Pancreas (tissue), 10 donors: ENCODE data around the gene XYLT1. TPM values are rescaled to one million over a fixed set of nuclear protein-coding genes. Genes with fewer than 3 reads are reported as not detected.

ENCODE experiments used
- ATAC-seq, 4 donors: fragments of 200-7000 bp; cut with Tn5 transposase; one replicate each; pipeline versions ENCODE4 v1.8.0 to v1.9.1; 2020; ENCODE audit warnings: mild to moderate bottlenecking in 4 of 4, moderate library complexity in 4 of 4
- DNase-seq, 6 donors: peaks; one replicate each; pipeline ENCODE4 v3.0.0-alpha.2; 2020
- FAIRE-seq: peaks from 2 replicates; lab custom pipeline; 2012; peaks lifted over from hg19 to GRCh38; lab: Jason Lieb, UNC
- H3K27ac ChIP-seq, 4 donors: fragments of 200-600 bp; sonication (generic); 1 replicate in 3 of 4; 2 replicates in 1 of 4; pipeline versions ENCODE4 v1.5.0 to v1.8.0; 2020
- H3K27me3 ChIP-seq, 4 donors: fragments of 200-600 bp; one replicate each; pipeline ENCODE4 v1.8.0; 2021
- H3K36me3 ChIP-seq, 3 donors: fragments of 200-600 bp; sonication (generic) in 1 of 3; one replicate each; pipeline versions ENCODE4 v1.5.0 to v1.8.0; 2020 to 2021
- H3K4me1 ChIP-seq, 3 donors: fragments of 200-600 bp; one replicate each; pipeline ENCODE4 v1.8.0; 2021
- H3K4me3 ChIP-seq, 4 donors: fragments of 200-600 bp; sonication (generic) in 2 of 4; one replicate each; pipeline versions ENCODE4 v1.5.0 to v1.8.0; 2020 to 2021
- H3K9me3 ChIP-seq, 4 donors: fragments of 200-600 bp; one replicate each; pipeline ENCODE4 v1.8.0; 2021
- CTCF ChIP-seq, 4 donors: fragments of 200-600 bp; sonication (generic) in 3 of 4; IDR thresholded peaks; one replicate each; pipeline versions ENCODE4 v1.5.0 to v1.8.0; 2021; ENCODE audit warnings: antibody characterized with exemption in 4 of 4
- WGBS, 2 donors: extraction: QIAGEN DNeasy Blood & Tissue Kit; methylation state at CpG; one replicate each; pipeline ENCODE4 v1.1.7; 2013; 5-methylcytosine and 5-hydroxymethylcytosine counted together
- intact Hi-C, 3 donors: fragments of 100-400 bp; cut with DNase I; formaldehyde crosslinking; loops; one replicate each; pipeline versions ENCODE4 v1.11.1 to v1.14.2; 2022
- polyA plus RNA-seq, 2 donors: library from polyadenylated mRNA; stranded (reverse); fragments of 200-250 nt; gene quantifications; one replicate each; pipeline ENCODE4 v1.2.3, GENCODE V29; 2013
- total RNA-seq, 6 donors: library from RNA; stranded (reverse); fragmentation: NEBNext Ultra II Directional in 4 of 6; extraction: Animal tissue kit (Norgen Biotek cat#: 25700) in 4 of 6; gene quantifications; one replicate each; pipeline versions ENCODE4 v1.2.1 to v1.2.4, GENCODE V29; 2021 to 2023
- donor health status: healthy with polysubstance abuse.
- donor health status: DM: no; HTN: no; CAD: no; lungs with moderate emphysema.
- donor health status: DM: no; HTN: no; CAD: no.
- donor health status: control.
- donor health status: control.
- donor health status: Bipolar disorder and iron deficiency.
- donor health status: DM: yes; HTN: yes; CAD: no.
- donor health status: DM: no; HTN: no; CAD: no.
- donor health status: DM: no; HTN: no; CAD: no.
- donor health status: DM: yes; HTN: yes; CAD: no.

Gene XYLT1
- total and polyA plus RNA-seq, 8 donors: 1.6 to 8.2 (median 4.6) TPM

GRCh38 chr16:17323171-17323570 is 147.6 kb downstream of the XYLT1 start:
- Histone ChIP-seq H3K4me1 (no peaks in the 10 kb centered on the region), H3K27ac (no peak overlapping the region), H3K9me3 (no peaks in the 10 kb centered on the region), H3K36me3 (no peaks in the 10 kb centered on the region), H3K4me3 (no peak overlapping the region), H3K27me3 (no peaks in the 10 kb centered on the region)
- intact Hi-C loops: no loop called here
- DNase-seq: no peak
- no peak for FAIRE-seq
- no peak for TF ChIP-seq CTCF (IDR thresholded peaks at IDR 0.05)
- ATAC-seq: no peak
- 82 to 84% methylated on average over 10 of the region's 10 CpGs for WGBS, 2 donors

DNA sequence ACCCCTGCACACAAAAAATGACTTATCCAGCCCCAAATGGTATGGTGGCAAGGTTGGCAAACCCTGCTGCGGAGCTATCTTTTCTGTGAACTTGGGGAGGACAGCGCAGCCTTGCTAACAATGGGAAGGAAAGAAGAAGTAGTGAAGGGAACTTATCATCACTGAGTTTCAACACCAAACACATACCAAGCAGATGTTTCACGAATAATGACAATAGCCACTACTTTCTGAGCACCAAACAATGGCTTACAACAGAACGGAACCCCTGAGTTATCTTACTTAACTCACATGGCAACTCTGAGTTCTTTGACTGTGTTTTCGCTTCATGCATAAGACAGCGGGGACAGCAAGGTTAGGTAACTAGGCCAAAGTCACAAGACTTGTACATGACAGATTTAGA is 148.9 kb downstream of the XYLT1 start:
- no peak for TF ChIP-seq CTCF (IDR thresholded peaks at IDR 0.05)
- H3K27ac ChIP-seq: no peak overlapping the region
- FAIRE-seq (no peak), ATAC-seq (peak in 1 of 4 donors; percentile 35), DNase-seq (no peak)
- H3K27me3 ChIP-seq: no peaks in the 10 kb centered on the region
- no peaks in the 10 kb centered on the region for H3K36me3 ChIP-seq
- 73 to 88% methylated on average over 6 of the region's 6 CpGs for WGBS, 2 donors
- H3K4me3 ChIP-seq: no peak overlapping the region
- intact Hi-C loops: no loop called here
- no peaks in the 10 kb centered on the region for H3K4me1 ChIP-seq
- H3K9me3 ChIP-seq: no peaks in the 10 kb centered on the region

DNA sequence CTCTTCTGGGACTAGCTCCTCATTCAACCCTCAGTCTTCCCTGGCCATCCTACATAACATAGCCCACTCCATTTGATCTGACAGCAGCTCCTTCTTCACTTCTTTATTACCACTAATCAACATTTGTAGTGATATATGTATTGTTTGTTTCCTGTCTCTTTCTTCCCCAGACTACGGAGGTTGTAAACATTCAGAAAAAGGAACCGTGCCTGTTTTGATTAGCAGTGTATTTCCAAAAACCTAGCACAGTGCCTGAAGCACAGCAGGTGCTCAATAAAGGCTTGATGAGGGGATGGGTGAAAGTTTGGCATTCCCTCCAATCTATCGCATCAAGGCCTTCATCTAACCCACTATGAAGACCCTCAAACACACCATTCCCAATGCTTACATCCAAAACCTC is 150.8 kb downstream of the XYLT1 start:
- H3K4me3 ChIP-seq: no peak overlapping the region
- DNase-seq (no peak), FAIRE-seq (no peak), ATAC-seq (no peak)
- intact Hi-C loops: no loop called here
- no peaks in the 10 kb centered on the region for H3K9me3 ChIP-seq
- WGBS, 2 donors: 78 to 93% methylated on average over 3 of the region's 3 CpGs
- H3K27ac ChIP-seq: no peak overlapping the region
- no peaks in the 10 kb centered on the region for H3K4me1 ChIP-seq
- H3K27me3 ChIP-seq: no peaks in the 10 kb centered on the region
- H3K36me3 ChIP-seq: no peaks in the 10 kb centered on the region
- TF ChIP-seq CTCF (IDR thresholded peaks at IDR 0.05): no peak

GRCh38 chr16:17318238-17318637 is 152.5 kb downstream of the XYLT1 start:
- FAIRE-seq (no peak), ATAC-seq (peak; percentile 79 to 84 (median 81)), DNase-seq (peak in 3 of 6 donors; percentile 43 to 56 (median 54))
- Histone ChIP-seq H3K4me1 (peaks cover 0 to under 1% (median 0%) of the 10 kb centered on the region in 3 donors), H3K27me3 (no peaks in the 10 kb centered on the region), H3K9me3 (no peaks in the 10 kb centered on the region), H3K27ac (no peak overlapping the region), H3K36me3 (no peaks in the 10 kb centered on the region), H3K4me3 (no peak overlapping the region)
- intact Hi-C loops: no loop called here
- TF ChIP-seq CTCF (IDR thresholded peaks at IDR 0.05): no peak
- WGBS, 2 donors: 51% methylated on average over 5 of the region's 5 CpGs

GRCh38 chr16:17316005-17316404 is 154.8 kb downstream of the XYLT1 start:
- ATAC-seq: no peak
- peaks cover 0 to 5% (median 4%) of the 10 kb centered on the region in 3 donors for H3K4me1 ChIP-seq
- no peak overlapping the region for H3K4me3 ChIP-seq
- H3K36me3 ChIP-seq: no peaks in the 10 kb centered on the region
- DNase-seq: no peak
- no peak overlapping the region for H3K27ac ChIP-seq
- 47 to 49% methylated on average over 4 of the region's 4 CpGs for WGBS, 2 donors
- intact Hi-C loops: no loop called here
- TF ChIP-seq CTCF (IDR thresholded peaks at IDR 0.05): no peak
- no peaks in the 10 kb centered on the region for H3K9me3 ChIP-seq
- FAIRE-seq: no peak
- no peaks in the 10 kb centered on the region for H3K27me3 ChIP-seq
